Stimulated activated CD4-positive, alpha-beta T cell treated with anti-CD3 and anti-CD28 coated beads, Interleukin-12 subunit alpha, Interleukin-12 subunit beta, amount 100 ng/mL, for 48 hours (primary cell): ENCODE data around the gene YPEL4.

Source experiments
- DNase-seq, 3 donors: peaks; one replicate each; pipeline ENCODE4 v3.0.0-alpha.2; 2020; ENCODE audit warnings: low read depth in 2 of 3, low spot score in 1 of 3

The YPEL4 gene

DNA sequence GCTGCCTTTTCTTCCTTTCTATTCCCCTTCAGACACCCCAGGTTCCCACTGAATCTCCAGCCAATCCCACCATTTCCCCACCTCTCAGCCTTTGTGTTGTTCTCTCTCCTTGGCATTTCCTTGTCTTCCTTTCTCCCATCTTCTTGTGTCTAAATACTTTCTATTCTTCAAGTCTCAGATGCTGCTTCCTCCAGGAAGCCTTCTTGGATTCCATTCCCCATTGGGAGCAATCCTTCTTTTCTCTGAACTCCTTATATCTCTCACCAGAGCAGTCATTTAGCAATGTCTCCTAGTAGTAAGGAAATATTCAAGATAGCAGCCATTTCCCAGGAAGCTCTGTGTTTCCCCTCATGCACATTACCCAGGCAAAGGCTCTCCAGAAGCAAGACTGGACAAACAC is 15.4 kb downstream of the YPEL4 start:
- DNase-seq = no peak

GRCh38 chr11:57633394-57634070 is 16.2 kb downstream of the YPEL4 start:
- no peak for DNase-seq

- no peak for DNase-seq
Measured at GRCh38 chr11:57632116-57632515, 17.6 kb downstream of the YPEL4 start.

DNA sequence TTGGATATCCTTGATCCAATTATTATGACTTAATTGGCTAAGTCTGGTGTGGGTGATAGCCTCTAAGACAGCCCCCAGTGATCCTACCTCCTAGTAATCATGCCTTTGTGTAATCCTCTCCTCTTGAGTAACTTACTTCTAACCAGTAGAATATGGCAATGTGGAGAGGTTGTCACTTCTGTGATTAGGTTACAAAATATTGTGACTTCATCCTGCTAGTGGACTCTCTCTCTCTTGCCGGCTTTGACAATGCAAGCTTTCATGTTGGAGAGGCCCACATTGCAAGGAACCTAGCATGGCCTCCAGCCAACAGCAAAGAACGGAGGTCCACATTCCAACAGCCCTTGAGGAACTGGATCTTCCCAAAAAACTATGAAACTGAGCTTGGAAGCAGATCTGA is 19.5 kb downstream of the YPEL4 start:
- DNase-seq = no peak

DNA sequence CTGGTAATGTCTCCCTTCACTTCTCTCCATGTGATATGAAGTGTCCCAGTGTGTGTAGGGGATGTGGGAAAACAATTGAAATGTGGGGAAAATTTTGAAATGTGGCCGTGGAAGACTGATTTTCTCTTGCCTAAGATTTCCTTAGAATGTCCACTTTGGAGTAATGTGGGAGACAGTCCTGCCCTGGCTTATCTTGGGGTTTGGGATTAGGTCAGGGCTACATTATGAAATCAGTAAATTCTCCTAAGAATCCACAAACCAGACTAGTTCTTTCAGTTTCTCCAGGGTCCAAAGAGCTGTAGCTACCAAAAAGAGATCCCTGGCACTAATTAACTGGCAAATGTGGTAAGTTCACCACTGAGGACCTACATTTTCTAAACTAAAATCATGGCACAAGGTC is 22.8 kb downstream of the YPEL4 start:
- DNase-seq = no peak

- DNase-seq = no peak
Measured at GRCh38 chr11:57624864-57625263, 24.8 kb downstream of the YPEL4 start.

- DNase-seq = no peak
Measured at GRCh38 chr11:57622263-57622662, 27.4 kb downstream of the YPEL4 start.

GRCh38 chr11:57620467-57620866 is 29.2 kb downstream of the YPEL4 start:
- DNase-seq = no peak

- DNase-seq = no peak
Measured at GRCh38 chr11:57619331-57619730, 30.4 kb downstream of the YPEL4 start.

- no peak for DNase-seq
Measured at GRCh38 chr11:57618438-57618837, 31.3 kb downstream of the YPEL4 start.

GRCh38 chr11:57616595-57616994 is 33.1 kb downstream of the YPEL4 start:
- DNase-seq = no peak

DNA sequence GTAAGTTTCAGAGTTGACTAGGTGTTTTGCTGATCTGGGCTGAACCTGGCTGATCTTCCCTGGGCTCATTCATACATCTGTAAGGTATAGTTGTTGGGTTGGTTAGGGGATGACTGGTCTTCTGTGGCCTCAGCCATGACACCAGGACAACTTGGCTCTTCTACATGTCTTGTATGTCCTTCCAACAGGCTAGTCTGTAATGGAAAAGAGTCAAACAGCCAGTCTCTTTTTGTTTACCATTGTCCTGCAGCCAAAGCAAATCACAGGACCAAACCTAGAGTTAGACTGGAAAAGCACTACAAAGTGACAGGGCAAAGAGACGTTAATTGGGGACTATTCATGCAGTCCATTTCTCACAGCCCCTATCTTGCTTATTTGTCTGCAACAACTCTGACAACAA is 34.4 kb downstream of the YPEL4 start:
- no peak for DNase-seq

DNA sequence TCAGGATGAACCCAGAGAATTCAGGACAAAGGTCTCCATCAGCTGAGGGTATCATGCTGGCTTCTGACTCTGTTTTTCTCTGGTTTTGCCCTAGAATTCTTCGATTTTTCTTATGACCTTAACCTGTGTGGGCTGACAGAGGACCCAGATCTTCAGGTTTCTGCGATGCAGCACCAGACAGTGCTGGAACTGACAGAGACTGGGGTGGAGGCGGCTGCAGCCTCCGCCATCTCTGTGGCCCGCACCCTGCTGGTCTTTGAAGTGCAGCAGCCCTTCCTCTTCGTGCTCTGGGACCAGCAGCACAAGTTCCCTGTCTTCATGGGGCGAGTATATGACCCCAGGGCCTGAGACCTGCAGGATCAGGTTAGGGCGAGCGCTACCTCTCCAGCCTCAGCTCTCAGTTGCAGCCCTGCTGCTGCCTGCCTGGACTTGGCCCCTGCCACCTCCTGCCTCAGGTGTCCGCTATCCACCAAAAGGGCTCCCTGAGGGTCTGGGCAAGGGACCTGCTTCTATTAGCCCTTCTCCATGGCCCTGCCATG is 35.4 kb downstream of the YPEL4 start:
- DNase-seq = no peak

DNA sequence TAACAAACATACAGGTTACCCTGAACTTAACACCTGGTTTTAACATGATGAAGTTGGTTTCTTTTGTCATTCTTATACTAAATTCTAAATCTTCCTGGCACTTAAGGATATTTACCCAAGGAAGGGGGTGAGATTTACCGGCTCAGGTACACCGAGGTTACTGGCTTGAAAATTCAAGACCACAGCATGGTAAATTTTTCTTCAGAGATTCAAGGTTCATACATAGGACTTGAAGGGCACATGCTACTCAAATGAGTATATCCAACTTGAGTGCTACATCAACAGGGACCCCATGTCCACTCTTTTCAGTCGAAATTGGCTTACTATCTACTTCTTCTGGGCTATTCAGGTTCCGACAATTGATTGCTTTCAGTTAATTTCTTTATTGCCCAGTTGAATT is 39.5 kb downstream of the YPEL4 start:
- no peak for DNase-seq

DNA sequence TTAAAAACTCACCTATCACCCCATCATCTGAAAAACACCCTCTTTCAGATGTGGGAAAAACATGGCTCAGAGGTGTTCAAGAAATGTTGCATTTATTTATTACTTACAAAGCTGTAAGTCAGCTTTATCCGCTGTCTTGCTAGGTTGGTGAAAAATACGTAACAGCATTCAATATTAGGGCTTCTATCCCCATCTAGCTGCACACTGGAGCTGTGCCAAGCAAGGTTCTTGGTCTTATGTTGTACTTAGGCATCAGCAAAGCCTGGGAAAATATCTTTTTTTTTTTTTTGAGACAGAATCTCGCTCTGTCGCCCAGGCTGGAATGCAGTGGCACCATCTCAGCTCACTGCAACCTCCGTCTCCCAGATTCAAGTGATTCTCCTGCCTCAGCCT is 44.7 kb downstream of the YPEL4 start:
- no peak for DNase-seq

GRCh38 chr11:57604296-57605027 is 45.2 kb downstream of the YPEL4 start:
- DNase-seq = no peak

DNA sequence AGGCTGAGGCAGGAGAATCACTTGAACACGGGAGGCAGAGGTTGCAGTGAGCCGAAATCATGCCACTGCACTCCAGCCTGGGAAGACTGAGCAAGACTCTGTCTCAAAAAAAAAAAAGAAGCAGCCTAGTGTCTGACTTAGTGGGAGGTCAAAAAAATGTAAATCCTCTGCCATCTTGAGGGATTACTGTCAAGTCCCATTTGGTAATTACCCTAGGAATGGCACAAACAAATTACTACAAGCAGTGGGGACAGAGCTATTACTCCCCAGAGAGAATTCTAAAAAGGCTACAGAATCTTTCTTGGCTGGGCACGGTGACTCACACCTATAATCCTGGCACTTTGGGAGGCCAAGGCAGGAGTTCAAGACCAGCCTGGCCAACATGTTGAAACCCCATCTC is 48.4 kb downstream of the YPEL4 start:
- DNase-seq = no peak

DNA sequence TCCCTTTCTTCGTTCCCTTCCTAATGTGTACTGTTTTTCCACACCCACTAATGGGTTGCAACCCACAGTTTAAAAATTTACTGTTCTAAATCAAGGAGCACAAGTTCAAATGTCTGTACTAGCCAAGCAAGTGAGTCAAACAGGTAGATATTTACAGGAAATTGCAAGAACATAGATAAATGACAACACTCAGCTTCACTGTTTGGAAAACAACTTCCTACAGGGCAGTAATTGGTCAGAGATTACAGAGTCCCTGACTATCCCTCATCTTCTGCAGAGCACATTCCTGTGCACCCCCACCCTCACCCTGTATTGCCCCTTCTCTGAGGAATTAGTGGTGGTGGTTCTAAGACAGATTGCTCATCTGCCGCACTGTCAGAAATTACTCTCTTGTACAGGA is 50.3 kb downstream of the YPEL4 start:
- no peak for DNase-seq

- DNase-seq = no peak
Measured at GRCh38 chr11:57598831-57599155, 50.9 kb downstream of the YPEL4 start.

DNA sequence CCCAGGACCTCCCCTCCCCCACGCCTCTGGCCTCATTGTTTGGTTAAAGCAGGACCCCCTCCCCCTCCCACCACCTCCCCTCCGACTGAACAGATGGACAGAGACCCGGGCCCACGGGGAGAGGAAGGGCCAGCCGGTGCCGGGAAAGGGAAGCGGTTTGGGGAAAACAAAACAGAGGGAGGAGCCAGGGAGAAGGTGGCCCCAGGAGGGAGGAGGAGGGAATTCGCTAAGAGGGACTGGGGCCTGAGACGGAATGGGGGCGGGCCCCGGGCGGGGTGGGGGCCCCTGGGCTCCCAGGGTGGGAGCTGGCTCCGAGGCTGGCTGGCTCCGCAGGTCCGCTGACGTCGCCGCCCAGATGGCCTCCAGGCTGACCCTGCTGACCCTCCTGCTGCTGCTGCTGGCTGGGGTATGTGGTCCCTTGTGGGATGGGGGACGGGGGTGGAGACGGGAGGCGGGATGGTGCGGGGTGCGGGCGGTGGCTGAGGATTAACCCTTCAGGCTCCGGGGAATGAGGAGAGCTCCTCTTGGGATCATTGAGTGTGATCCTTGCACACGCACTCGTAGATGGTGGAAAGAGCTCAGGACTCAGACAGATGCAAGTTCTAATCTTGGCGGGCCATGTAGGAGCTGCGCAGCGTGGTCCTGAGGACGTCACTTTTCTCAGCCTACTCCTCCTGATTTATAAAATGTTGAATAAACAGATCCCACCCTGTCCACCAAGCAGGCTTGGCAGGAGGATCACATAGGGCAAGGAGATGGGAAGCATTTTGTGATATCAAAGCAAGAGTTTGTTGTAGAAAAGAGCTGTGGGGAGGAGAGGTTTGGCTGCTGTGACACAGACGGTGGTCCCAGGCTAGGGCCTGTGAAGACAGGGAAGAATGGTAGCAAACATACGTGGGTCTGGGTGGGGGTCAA is 51.5 kb downstream of the YPEL4 start:
- no peak for DNase-seq

DNA sequence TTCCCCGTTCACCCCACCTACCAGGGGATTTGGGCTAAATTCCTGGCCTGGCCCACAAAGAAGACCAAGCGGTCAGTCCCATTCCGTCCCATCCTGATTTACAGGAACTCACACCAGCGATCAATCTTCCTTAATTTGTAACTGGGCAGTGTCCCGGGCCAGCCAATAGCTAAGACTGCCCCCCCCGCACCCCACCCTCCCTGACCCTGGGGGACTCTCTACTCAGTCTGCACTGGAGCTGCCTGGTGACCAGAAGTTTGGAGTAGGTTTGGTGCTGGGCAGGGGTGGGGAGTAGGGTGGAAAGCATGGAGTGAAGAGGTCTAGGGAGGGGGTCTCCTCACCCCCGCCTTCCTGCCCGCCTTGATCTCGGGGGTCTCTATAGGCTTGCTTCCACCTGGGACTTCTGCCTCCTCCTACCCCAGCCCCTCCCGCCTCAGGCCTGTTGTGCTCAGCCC is 52.2 kb downstream of the YPEL4 start, which contains the start of gene SERPING1:
TSS of gene SERPING1 (plus strand) at position 225 of the 455 bp plus-strand sequence. CDS start 586 bp downstream, outside the sequence.
- no peak for DNase-seq
